Testis (tissue), 2 donors: Measurements from ENCODE around the gene C2orf81.

ENCODE experiments used
- POLR2A ChIP-seq: fragments of 450-650 bp; IDR thresholded peaks from one replicate; pipeline ENCODE4 v1.6.1; 2017; ENCODE audit warnings: antibody characterized with exemption, mild to moderate bottlenecking, moderate library complexity
- TF ChIP-seq, protein P1 (sequence below), 3 experiments: fragments of 450-650 bp in 2 of 3; fragments of 200-600 bp in 1 of 3; sonication (generic) in 1 of 3; IDR thresholded peaks; one replicate each; pipeline ENCODE4 v1.5.1; 2016 to 2019; ENCODE audit warnings: antibody characterized with exemption in 3 of 3, mild to moderate bottlenecking in 2 of 3, moderate library complexity in 1 of 3

- no peak for TF ChIP-seq POLR2A
- TF ChIP-seq, protein P1, sequence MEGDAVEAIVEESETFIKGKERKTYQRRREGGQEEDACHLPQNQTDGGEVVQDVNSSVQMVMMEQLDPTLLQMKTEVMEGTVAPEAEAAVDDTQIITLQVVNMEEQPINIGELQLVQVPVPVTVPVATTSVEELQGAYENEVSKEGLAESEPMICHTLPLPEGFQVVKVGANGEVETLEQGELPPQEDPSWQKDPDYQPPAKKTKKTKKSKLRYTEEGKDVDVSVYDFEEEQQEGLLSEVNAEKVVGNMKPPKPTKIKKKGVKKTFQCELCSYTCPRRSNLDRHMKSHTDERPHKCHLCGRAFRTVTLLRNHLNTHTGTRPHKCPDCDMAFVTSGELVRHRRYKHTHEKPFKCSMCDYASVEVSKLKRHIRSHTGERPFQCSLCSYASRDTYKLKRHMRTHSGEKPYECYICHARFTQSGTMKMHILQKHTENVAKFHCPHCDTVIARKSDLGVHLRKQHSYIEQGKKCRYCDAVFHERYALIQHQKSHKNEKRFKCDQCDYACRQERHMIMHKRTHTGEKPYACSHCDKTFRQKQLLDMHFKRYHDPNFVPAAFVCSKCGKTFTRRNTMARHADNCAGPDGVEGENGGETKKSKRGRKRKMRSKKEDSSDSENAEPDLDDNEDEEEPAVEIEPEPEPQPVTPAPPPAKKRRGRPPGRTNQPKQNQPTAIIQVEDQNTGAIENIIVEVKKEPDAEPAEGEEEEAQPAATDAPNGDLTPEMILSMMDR (IDR thresholded peaks at IDR 0.05) = no peak
These were observed 30.2 kb downstream of the C2orf81 start for GRCh38 chr2:74391209-74391579.
